Loucy (cell line): ENCODE measurements around the gene RHBDF1.

ENCODE experiments used
- H2AFZ ChIP-seq: fragments of 200-600 bp; sonication (generic); 2 replicates; pipeline ENCODE4 v1.6.0; 2016; ENCODE audit warnings: antibody characterized with exemption, mild to moderate bottlenecking, low read length, moderate library complexity
- H3F3A ChIP-seq: fragments of 200-600 bp; 2 replicates; pipeline ENCODE4 v1.6.0; 2016; ENCODE audit warnings: antibody characterized with exemption, low read depth, mild to moderate bottlenecking
- H3K27me3 ChIP-seq: fragments of 200-600 bp; sonication (generic); 2 replicates; pipeline ENCODE4 v1.6.1; 2014; ENCODE audit warnings: low read length, mild to moderate bottlenecking; ENCODE audit not compliant: insufficient read depth, poor library complexity, severe bottlenecking
- H3K36me3 ChIP-seq: fragments of 200-600 bp; sonication (generic); 2 replicates; pipeline ENCODE4 v1.6.1; 2016; ENCODE audit warnings: low read length; ENCODE audit not compliant: insufficient read depth
- H3K4me1 ChIP-seq: fragments of 200-600 bp; sonication (generic); 2 replicates; pipeline ENCODE4 v1.5.1; 2014; ENCODE audit warnings: low read length, mild to moderate bottlenecking; ENCODE audit not compliant: insufficient read depth, poor library complexity, severe bottlenecking
- H3K4me2 ChIP-seq: fragments of 200-600 bp; sonication (generic); 2 replicates; pipeline ENCODE4 v1.6.0; 2014; ENCODE audit warnings: antibody characterized with exemption, low read length, low read depth, mild to moderate bottlenecking; ENCODE audit not compliant: poor library complexity, severe bottlenecking
- H3K4me3 ChIP-seq: fragments of 200-600 bp; sonication (generic); 2 replicates; pipeline ENCODE4 v1.5.1; 2014; ENCODE audit warnings: low read length, mild to moderate bottlenecking, mixed read lengths; ENCODE audit not compliant: poor library complexity, severe bottlenecking
- H3K79me2 ChIP-seq: fragments of 200-600 bp; sonication (generic); 2 replicates; pipeline ENCODE4 v1.6.1; 2014; ENCODE audit warnings: low read length; ENCODE audit not compliant: insufficient read depth
- H3K9ac ChIP-seq: fragments of 200-600 bp; sonication (generic); 2 replicates; pipeline ENCODE4 v1.6.0; 2014; ENCODE audit warnings: mild to moderate bottlenecking, low read depth, low read length, moderate library complexity; ENCODE audit not compliant: poor library complexity, severe bottlenecking
- H3K9me2 ChIP-seq: fragments of 200-600 bp; sonication (generic); replicated peaks from 2 replicates; pipeline ENCODE4 v1.6.1; 2016; ENCODE audit warnings: low read depth, low read length, mixed read lengths
- H3K9me3 ChIP-seq: fragments of 200-600 bp; sonication (generic); 2 replicates; pipeline ENCODE4 v1.6.1; 2014; ENCODE audit warnings: mild to moderate bottlenecking, antibody characterized with exemption, low read length, low read depth; ENCODE audit not compliant: insufficient read depth
- H4K20me1 ChIP-seq: fragments of 200-600 bp; sonication (generic); 2 replicates; pipeline ENCODE4 v1.6.0; 2014; ENCODE audit warnings: antibody characterized with exemption, low read length, mild to moderate bottlenecking; ENCODE audit not compliant: insufficient read depth, poor library complexity, severe bottlenecking
- CTCF ChIP-seq: fragments of 200-600 bp; sonication (generic); conservative IDR thresholded peaks from 2 replicates; pipeline ENCODE4 v1.5.1; 2014; ENCODE audit warnings: mild to moderate bottlenecking, antibody characterized with exemption, low read length
- EZH2phosphoT487 ChIP-seq: fragments of 200-600 bp; IDR thresholded peaks from 2 replicates; pipeline ENCODE4 v1.6.1; 2018; ENCODE audit warnings: antibody characterized with exemption, mild to moderate bottlenecking, moderate library complexity, borderline replicate concordance

The RHBDF1 gene

DNA sequence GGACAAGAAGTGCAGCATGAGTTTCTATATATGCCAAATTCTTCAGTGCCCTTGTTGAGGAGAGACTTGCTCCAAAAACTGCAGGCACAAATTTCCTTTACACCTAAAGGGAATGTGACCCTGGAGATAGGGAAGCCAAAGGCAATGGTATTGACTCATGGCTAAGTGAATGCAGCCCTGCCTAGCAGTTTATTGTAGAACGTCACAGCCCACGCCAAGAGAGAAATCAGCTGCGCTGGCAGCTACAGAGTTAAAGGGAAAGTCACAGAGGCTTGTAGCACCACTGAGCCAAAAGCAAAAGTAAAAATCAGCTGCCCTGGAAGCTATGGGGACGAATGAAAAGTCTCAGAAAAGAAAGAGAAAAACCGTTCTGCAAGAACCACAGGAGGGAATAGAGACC is 29.1 kb downstream of the RHBDF1 start:
- Histone ChIP-seq H3K4me1 (peaks cover 20% of the 10 kb centered on the region), H3K27me3 (no peaks in the 10 kb centered on the region), H3F3A (no peaks in the 10 kb centered on the region), H4K20me1 (no peaks in the 10 kb centered on the region), H3K9ac (no peak overlapping the region), H2AFZ (no peak overlapping the region), H3K9me3 (no peaks in the 10 kb centered on the region), H3K36me3 (peaks cover 10% of the 10 kb centered on the region; the same call in 1 of the 2 replicates), H3K79me2 (no peaks in the 10 kb centered on the region; the same call in 1 of the 2 replicates), H3K4me3 (no peak overlapping the region), H3K4me2 (no peak overlapping the region), H3K9me2 (no peaks in the 10 kb centered on the region)
- TF ChIP-seq CTCF = no peak
- TF ChIP-seq EZH2phosphoT487 = no peak

DNA sequence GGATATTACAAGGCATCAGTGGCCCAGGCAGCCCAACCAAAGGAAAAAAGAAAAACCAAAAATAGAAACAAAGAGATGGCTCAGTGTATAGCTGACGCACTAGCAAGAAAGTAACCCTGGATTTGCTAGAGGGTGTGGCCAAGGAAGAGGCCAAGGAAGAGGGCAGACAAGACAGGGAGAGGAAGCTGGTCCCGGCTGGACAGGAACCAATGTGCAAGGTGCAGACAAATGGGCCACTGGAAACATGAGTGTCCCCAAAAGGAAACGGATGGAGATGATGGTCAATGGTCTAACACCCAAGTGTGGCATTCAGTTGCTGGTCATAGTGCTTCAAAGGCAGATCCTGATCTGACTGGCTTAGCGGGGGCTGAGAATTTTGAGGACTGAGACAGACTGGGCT is 29.7 kb downstream of the RHBDF1 start:
- Histone ChIP-seq H3K79me2 (no peaks in the 10 kb centered on the region), H4K20me1 (no peaks in the 10 kb centered on the region), H3K9me2 (no peaks in the 10 kb centered on the region), H3K9me3 (no peaks in the 10 kb centered on the region), H3K4me3 (no peak overlapping the region), H3K4me1 (peaks cover 21% of the 10 kb centered on the region), H3K4me2 (peak overlapping the region; percentile 15), H3F3A (no peaks in the 10 kb centered on the region), H3K36me3 (peaks cover 10% of the 10 kb centered on the region; the same call in 1 of the 2 replicates), H3K9ac (no peak overlapping the region), H3K27me3 (no peaks in the 10 kb centered on the region), H2AFZ (no peak overlapping the region)
- no peak for TF ChIP-seq CTCF
- no peak for TF ChIP-seq EZH2phosphoT487

DNA sequence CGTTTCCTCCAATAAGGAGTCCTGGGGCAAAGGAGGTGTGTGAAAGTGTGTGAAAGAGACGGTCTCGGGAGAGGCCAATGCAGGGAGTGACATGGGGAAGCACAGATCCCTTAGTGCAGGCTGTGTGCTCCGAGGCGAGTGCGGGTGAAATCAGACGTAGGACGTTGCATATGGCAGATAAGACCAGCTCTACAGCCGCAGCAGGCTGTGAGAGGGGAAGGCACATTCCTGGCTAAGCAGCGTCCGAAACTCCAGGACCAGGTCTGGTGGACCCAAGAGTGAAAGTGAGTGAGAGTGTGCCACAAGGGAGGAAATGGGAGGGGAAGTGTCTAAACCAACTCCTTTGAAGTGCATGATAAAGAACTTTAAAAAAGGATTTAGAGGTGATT is 30.4 kb downstream of the RHBDF1 start:
- Histone ChIP-seq H3K27me3 (no peaks in the 10 kb centered on the region), H3K4me3 (no peak overlapping the region), H2AFZ (no peak overlapping the region), H3F3A (no peaks in the 10 kb centered on the region), H3K79me2 (no peaks in the 10 kb centered on the region), H3K9ac (no peak overlapping the region), H3K36me3 (peaks cover 6% of the 10 kb centered on the region; the same call in 1 of the 2 replicates), H3K4me1 (peaks cover 21% of the 10 kb centered on the region), H3K9me2 (no peaks in the 10 kb centered on the region), H3K4me2 (no peak overlapping the region), H3K9me3 (no peaks in the 10 kb centered on the region), H4K20me1 (no peaks in the 10 kb centered on the region)
- TF ChIP-seq CTCF = no peak
- TF ChIP-seq EZH2phosphoT487 = no peak
